SKM-1 treated with dmso at 0.1 percent for 144 hours (cell line): Measurements from ENCODE around the gene C17orf100.
A peak's percentile ranks its signal among the peaks of the same experiment; 100 is the strongest.

Experiments used
- DNase-seq: peaks from one replicate; lab custom pipeline; 2025; ENCODE audit not compliant: unreplicated experiment; lab: John Stamatoyannopoulos, UW

Gene C17orf100

DNA sequence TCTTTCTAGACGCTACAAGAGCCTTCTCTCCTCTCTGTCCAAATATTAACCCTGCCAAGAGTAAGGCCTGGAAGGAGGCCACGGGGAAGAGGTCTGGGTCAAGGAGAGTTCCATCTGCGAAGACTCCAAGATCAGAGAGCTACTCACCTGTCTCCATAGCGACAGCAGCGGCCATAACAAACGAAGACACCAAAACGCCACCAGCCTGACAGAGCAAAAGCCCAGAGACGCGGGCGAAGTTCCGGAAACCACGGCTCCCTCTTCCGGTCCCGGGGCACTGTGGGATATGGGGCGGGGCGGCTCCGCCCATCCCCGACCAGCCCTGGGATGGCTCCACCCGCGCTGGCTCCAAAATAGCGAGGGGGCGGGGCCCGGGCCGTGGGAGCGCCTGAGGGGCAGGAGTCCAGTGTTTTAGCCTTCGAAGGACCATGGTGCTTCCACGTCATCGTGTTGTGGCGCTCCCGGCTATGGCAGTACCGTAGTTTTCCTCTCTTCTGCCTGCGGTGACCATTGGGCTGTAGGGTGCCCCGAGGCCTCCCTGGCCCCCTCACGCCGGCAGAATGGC is at the start of gene C17orf100, which contains the start of gene MED31:
C17orf100 (plus strand) TSS at position 409 of the 565 bp plus-strand sequence; CDS start at position 561, 152 bp downstream.
MED31 (minus strand) TSS at position 252 of the 565 bp plus-strand sequence; CDS start at position 175, 77 bp downstream.
- peak; percentile 71 for DNase-seq

DNA sequence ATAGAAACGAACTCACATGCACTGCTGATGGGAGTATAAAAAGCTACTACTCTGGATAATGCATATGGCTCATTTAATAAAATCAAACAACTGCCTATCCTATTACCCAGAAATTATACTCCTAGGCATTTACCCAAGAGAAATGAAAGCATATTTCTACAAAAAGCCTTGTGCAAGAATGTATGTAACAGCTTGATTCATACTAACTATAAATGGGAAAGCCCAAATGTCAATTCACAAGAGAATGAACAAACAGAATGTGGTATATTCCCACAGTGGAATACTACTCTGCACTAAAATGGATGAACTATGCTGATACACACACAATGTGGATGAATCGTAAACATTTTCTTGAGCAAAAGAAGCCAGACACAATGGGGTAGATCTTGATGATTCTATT is 49.4 kb upstream of the C17orf100 start:
- no peak for DNase-seq

DNA sequence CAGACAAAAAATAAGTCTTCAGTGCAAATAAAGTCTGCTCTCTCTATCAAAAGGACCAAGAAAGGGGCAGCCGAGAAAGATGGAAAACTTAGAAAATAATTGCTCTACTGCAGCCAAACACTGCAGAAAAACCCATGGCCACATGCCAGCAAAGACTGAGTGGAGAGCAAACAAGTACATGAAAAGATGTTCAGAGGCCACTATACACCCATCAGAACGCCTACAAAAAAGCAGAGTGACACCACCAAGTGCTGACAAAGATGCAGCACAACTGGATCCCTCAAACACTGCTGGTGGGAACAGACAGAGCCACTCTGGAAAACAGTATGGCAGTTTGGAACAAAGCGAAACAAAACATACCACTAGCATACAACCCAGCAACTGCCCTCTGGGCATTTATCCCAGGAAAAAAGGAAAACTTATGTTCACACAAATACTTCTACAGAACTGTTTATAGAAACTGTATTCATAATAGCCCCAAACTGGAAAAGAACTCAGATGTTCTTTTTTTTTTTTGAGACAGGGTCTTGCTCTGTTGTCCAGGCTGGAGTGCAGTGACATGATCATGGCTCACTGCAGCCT is 47.7 kb upstream of the C17orf100 start:
- no peak for DNase-seq

DNA sequence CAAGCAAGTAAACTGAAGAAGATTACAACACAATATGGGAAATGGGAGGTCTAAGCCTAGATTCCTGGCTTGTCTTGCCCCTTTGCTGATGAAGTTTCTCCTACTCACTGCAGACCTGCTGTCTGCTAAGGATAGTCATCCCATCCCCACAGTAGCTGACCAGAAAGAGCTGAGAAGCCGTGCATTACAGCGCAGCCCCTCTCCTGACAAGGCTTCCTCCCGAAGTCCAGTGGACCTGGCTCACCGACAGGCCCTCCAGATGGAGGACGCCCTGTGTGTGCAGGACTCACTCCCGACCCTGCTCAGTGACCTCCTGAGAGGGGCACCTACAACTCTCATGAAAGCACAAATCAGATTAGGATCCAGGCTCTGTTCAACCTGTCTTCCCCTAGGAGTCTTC is 46.4 kb upstream of the C17orf100 start:
- DNase-seq = no peak

DNA sequence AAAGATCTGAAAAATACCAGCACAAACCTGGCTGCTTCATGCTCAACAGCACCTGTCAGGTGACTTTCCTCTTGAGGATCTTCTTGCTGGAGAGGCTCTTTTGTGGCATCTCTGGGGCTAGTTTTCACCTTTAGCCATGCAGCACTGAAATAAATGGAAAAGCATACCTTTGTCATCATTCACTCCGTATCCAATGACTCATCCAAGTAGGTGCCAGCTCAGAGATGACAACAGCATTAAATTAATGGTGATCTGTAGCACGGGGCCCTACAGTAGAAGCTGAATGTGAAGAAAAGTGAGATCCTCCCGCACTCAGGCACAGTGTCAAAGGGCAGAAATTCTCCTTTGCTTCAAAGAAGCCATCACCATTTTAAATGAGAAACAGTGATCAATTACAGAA is 43.2 kb upstream of the C17orf100 start:
- no peak for DNase-seq

DNA sequence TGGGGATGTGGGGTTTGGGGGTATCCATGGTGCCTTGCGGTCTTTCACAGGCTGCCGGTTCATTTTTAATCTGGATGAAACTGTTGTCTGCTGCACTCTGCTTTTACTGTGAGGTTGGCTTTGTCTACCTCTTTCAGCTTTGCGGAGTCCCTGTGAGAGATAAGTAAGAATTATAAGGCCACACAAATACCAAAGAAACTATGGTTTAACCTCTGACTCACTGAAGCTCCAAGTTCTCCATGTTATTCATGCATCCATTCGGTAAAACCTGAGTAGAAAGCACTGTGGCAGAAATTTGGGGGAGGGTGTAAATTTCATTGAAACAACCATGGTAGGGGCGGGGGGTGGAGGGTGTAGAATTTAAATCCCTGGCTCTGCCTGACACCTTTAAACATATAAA is 41.6 kb upstream of the C17orf100 start:
- DNase-seq = no peak

DNA sequence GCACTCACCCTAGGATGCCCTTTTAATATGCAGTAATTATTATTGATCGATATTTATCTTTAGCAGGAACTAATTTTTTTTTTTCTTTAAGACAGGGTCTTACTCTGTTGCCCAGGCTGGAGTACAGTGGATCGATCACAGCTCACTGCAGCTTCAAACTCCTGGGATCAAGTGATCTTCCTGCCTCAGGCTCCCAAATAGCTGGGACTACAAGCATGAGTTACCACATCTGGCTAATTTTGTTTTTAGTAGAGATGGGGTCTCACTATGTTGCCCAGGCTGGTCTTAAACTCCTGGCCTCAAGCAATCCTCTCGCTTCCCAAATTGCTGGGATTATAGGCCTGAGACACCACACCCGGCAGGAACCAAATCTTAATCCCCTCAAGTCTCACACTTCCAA is 40.3 kb upstream of the C17orf100 start:
- DNase-seq = no peak

DNA sequence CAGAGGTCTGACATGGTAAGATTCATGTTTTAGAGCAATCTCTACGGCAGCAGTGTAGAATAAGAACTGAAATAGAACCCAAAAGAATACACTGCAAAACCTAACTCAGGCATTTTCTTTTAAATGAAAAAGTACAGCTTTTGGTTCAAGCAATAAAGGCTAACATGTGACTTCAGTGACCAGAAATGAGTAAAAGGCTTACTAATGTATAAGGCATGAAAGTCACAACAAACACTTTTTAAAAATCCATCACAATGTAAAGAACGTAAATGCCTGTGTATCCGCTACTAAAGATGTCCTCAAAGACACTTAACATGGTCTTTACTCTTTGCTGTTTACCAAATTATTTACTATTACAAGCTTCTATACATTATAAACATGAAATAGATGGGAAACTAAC is 27.6 kb upstream of the C17orf100 start:
- no peak for DNase-seq

DNA sequence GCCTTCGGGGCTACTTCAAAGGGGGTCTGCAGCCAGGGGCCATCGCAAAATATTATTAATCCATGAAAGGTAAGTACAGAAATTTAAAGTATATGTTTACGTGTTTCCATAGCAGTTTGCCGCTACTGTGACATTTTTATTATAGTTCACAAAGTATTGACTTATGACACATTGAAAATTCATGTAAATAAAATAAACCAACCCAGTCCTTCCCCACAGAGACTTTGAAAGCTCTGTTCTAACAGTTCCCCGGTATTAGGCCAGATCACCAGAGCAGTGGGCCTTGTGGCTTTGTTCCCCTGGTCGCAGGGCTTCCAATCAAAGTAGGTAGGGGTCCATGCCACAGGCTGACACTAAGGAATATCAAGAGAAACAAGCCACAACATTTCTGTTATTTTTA is 24.9 kb upstream of the C17orf100 start:
- no peak for DNase-seq

DNA sequence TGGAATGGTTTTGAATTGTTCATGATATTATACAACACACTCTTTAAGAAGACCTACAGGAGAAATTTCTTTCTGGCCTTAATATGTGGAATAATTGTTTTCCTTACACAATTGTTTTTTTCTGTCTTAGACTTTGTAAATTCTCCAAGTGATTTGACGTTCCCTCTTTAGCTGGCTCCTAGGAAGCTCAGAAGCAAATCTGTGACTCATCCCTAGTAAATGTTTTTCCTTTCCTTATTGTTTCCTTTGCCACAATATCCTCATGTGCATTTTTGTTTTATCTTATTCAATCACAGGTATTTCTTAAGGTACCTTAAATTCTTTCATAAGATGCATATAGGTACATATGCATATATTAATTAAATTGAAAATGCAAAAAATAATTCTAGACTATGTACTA is 24.5 kb upstream of the C17orf100 start:
- DNase-seq = no peak

DNA sequence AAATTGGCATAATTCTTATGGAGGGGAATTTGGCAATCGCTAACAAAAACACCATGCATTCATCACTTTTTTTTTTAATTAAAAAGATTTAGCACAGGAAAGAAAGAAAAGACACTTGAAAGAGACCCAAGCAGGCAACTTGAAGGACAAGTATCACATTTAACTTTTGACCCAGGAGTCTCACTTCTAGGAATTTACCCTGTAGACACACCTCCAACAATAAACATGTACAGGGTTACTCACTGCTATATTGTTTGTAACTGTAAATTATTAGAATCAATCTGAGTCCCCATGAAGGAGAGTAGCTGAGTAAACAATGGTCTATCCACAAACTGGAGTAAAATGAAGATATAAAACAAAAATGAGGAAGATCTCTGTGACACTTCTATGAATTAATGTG is 21.2 kb upstream of the C17orf100 start:
- no peak for DNase-seq

DNA sequence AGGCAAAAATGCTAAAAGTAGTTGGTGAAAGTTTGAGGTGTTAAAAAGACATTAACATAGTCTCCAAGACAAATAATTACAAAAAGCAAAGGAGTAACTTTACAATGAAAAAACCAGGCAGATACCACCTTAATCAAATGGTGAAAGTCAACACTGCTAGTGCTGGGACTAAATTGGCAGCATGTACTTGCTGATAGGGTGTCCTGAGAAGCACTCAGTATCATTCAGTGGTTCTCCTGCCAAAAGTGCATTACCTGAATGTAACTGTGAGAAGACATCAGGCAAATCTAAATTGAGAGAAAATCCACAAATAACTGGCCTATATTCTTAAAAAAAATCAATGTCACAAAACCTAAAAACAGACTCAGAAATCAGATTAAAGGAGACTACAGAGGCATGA is 19.0 kb upstream of the C17orf100 start:
- no peak for DNase-seq

DNA sequence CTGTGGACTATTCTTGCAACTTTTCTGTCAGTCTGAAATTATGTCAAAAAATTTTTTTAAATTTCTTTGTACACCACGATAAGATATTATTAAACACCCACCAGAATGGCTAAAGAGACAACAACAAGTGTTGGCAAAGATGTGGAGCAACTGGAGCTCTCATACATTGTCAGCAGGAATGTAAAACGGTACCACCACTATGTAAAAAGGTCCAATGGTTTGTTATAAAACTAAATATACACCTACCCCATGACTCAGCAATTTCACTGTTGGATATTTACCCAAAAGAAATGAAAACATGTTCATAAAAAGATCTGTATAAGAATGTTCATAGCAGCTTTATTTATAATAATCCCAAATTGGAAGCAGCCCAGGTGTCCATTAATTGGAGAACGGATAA is 18.3 kb upstream of the C17orf100 start:
- DNase-seq = no peak

DNA sequence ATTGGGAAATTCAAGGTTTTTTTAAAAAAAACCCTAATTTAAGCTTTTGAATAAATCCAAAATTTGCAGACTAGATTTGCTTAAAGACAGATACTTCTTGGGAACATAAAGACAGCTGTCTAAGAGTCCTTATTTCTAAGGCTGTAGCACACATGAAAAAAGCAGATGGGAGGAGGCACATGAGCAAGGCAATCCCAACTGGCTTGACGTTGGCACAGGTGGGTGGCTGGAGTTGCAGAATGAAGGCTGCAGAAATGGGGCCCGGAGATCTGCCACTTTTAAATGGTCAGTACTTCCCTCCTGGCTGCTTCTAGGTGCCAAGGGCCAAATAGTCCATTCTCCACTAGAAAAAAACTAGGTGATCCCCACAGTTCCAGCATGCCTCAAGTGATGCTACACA is 15.5 kb upstream of the C17orf100 start:
- no peak for DNase-seq

DNA sequence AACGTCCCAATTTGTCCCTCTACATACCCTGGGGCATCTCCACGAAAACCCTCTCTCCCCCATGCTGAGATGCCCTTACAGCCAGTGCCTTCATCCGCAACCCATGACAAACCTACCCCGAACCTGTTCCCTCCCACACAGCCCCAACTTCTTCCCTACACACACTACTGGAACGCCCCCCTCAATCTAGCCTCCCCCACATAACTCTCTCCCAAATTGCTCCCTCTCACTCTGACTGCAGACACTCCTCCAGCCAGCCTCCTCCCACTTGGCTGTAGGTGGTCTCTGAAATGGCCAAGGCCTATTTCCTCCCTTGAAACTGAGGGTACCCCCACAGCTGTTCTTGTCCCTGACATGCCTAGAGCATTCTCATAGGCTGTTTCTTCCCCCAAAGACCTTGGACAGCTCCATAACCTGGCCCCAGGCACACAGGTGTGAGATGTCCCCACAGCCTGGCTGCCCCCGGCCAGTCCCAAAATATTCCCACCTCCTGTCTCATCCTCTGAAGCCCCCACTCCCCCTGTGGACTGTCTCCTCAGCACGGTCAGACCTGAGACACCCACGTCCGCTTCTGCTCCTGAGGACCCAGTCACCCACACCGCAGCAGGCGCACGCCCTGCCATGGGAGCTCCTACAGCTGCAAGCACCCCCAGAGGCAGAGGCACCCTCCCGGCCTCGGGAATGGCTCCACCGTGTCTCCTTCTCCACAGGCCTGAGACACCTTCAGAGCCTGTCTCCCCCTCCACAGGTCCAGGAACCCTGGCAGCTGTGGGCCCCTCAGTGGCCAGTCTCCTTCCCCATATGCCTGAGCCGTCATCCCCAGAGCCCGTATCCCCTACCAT is 14.7 kb upstream of the C17orf100 start:
- DNase-seq = no peak

DNA sequence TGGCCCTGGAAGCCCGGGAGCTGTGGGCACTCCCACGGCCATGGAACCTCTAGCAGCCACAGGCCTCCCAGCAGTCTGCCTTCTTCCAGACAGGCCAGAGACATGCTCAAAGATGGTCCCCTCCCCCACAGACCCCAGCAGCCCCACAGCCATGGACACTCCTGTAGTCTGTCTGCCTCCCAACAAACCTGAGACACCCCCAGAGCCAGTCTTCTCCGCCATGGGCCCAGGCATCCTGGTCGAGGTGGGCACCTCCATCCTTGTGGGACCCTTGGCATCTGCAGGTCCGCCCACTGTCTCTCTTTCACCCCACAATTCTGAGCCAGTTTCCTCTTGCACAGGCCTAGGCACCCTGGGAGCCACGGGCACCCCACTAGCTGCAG is 14.1 kb upstream of the C17orf100 start:
- DNase-seq = no peak

DNA sequence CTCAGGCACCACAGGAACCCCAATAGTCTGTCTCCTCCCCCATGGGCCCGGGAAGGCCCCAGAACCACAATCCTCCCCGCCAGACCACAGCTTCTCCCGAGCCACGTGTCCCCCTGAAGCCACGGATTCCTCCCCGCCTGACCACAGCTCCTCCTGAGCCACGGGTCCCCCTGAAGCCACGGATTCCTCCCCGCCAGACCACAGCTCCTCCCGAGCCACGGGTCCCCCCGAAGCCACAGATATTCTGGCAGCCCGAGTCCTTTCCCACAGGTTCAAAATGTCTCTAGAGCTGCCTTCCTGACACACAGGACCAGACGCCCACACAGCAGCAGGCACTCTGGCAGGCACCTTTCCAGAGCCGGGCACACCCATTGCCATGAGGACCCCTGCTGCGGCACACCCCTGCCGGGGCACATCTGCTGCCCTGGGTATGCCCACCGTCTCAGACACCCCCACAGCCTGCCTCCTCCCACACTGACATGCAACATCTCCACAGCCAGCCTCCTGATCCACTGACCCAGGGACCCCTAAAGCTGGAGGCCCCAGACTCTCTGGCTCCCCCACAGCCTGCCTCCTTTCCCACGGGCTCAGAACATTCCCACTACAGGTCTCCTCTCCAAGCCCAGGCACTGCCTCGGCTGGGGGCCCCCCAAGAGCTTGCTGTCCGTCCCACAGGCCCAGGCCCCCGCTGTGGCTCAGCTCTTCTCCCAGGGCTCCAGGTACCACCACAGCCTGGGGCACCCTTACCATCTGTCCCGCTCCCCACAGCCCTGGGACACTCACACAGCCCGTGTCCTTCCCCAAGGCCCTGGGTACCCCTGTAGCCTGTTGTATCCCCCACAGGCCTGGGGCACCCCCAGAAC is 13.3 kb upstream of the C17orf100 start:
- no peak for DNase-seq

DNA sequence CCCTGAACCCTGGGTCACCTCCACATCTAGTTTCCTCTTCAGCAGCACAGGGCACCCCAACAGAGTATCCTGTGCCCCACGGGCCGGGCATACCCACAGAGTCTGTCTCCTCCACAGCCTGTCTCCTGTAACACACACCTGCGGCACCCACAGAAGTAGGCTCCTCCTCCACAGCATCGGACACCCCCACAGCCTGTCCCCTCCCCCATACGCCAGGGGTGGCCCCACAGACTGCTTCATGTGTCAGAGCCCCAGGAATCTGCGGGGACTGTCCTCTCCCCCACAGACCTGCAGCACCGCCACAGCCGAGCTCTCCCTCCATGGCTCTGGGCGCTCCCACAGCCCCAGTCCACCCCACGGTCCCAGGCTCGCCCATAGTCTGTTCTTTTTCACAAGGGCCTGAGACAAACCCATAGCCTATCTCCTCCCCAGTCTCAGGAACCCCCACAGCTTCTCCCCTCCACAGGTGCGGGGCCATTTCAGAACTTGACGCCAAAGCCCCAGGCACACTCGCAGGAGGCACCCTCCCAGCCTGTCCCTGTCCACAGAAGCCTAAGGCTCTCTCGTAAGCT is 12.5 kb upstream of the C17orf100 start:
- no peak for DNase-seq

DNA sequence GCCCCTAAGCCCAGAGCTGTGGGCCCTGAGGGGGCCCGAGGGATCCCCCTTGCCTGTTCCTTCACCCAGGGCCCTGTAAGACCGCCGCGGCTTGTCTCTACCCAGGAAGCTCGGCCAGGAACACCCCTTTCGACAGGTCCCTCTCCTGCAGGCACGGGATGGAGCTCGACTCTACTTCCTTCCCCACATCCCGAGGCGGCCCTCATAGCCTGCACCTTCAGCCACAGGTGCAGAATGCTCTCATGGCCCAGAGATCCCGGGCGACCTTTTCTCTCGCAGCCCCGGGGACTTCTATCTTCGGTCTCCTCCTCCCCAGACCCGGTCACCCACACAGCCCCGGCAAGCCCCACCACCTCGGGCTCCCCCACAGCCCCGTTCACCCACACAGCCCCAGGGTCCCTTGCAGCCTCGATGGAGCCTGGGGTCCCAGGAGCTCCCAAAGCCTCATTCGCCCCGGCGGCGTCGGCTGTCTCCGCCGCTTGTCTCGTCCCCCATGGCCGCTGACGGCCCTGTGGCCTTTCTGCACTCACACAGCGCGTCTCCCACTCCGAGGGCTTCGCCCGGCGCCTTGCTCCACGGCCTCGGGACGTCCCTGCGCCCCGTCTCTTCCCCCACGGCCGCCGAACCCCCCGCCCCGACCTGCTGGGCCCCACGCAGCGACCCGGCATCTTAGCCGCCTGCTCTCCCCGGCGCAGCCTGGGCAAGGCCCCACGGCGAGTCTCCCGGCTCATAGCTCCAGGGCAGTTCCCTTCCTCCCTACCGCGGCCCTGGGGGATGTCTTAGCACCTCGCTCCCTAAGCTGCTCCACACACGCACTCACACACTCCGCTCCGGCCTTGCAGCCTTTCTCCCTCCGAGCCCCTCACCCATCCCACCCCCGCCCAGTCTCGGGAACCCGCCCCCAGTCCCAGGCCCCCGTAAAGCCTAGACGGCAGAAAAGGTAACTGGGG is 11.7 kb upstream of the C17orf100 start:
- DNase-seq = no peak
